Stimulated activated CD8-positive, alpha-beta memory T cell treated with anti-CD3 and anti-CD28 coated beads, Interleukin-15, amount 100 ng/mL, for 1 hour (primary cell): Measurements from ENCODE around the gene LY6G5C.

Experiments used
- DNase-seq: peaks from one replicate; pipeline ENCODE4 v3.0.0-alpha.2; 2020; ENCODE audit warnings: low read depth

LY6G5C gene

GRCh38 chr6:31639449-31639861 is 41.4 kb downstream of the LY6G5C start:
- no peak for DNase-seq

GRCh38 chr6:31639043-31639442 is 41.8 kb downstream of the LY6G5C start:
- DNase-seq: no peak

- DNase-seq: no peak
Observed at GRCh38 chr6:31636698-31637596, 43.9 kb downstream of the LY6G5C start.

GRCh38 chr6:31634969-31635575 is 45.8 kb downstream of the LY6G5C start:
- DNase-seq: no peak

- no peak for DNase-seq
Observed at GRCh38 chr6:31634131-31634530, 46.7 kb downstream of the LY6G5C start.

- DNase-seq: no peak
Observed at GRCh38 chr6:31633447-31633846, 47.4 kb downstream of the LY6G5C start.

GRCh38 chr6:31632279-31632946 is 48.5 kb downstream of the LY6G5C start:
- no peak for DNase-seq

- no peak for DNase-seq
Observed at GRCh38 chr6:31631681-31632278, 49.1 kb downstream of the LY6G5C start.

GRCh38 chr6:31631209-31631608 is 49.7 kb downstream of the LY6G5C start:
- no peak for DNase-seq

GRCh38 chr6:31630177-31630934 is 50.5 kb downstream of the LY6G5C start:
- no peak for DNase-seq

- DNase-seq: no peak
Observed at GRCh38 chr6:31629014-31629413, 51.9 kb downstream of the LY6G5C start.

- no peak for DNase-seq
Observed at GRCh38 chr6:31627690-31628287, 53.1 kb downstream of the LY6G5C start.

GRCh38 chr6:31626952-31627351 is 53.9 kb downstream of the LY6G5C start:
- no peak for DNase-seq
